Measurements from ENCODE around the gene SUFU. TPM values are rescaled to one million over a fixed set of nuclear protein-coding genes. Genes with fewer than 3 reads are reported as not detected.

SUFU gene
- total RNA-seq, 1 experiment from 2014 or later: 10.6 TPM

DNA sequence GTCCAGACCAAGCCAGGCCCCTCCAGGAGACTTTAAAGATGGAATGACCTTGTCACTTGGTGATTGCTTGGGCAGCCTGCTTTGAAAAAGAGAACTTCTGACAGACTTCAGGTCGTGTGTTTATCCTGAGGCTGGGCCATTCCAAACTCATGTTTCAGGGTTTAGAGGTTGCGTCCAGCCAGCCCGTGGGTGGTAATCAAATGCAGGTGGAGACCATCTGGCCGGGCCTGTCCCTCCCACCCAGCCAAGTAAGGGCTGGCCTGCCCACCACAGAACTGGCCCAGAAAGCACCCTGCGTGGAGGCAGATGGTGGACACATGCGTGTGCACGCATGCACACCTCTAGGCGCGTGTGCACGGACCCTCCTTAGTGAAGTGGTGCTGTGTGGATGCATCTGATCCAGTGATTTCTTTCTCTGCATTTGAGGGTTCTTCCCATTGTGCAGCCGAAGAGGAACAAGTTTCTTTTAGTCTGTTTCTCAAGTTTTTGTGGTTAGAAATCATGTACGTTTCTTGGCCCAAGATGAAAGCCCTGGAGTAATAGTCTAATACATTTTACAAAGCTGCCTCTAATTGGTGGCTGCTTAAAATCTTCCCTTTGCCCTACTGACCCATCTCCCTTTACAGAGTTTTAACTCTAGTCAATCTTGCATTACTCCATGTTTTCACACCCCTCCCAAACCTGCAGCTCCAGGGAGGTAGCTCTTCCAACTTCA lies 43.0 kb downstream of the SUFU start:
- H3K4me3 Mint-ChIP-seq (ENCODE audit: unreplicated experiment): no peak overlapping the region
- DNase-seq: no peak
- no peaks in the 10 kb centered on the region for H3K27me3 ChIP-seq (replicated peaks; ENCODE audit: control insufficient read depth, insufficient read depth, low read length)
- no peaks in the 10 kb centered on the region for H3K4me1 ChIP-seq
- TF ChIP-seq, protein P1, sequence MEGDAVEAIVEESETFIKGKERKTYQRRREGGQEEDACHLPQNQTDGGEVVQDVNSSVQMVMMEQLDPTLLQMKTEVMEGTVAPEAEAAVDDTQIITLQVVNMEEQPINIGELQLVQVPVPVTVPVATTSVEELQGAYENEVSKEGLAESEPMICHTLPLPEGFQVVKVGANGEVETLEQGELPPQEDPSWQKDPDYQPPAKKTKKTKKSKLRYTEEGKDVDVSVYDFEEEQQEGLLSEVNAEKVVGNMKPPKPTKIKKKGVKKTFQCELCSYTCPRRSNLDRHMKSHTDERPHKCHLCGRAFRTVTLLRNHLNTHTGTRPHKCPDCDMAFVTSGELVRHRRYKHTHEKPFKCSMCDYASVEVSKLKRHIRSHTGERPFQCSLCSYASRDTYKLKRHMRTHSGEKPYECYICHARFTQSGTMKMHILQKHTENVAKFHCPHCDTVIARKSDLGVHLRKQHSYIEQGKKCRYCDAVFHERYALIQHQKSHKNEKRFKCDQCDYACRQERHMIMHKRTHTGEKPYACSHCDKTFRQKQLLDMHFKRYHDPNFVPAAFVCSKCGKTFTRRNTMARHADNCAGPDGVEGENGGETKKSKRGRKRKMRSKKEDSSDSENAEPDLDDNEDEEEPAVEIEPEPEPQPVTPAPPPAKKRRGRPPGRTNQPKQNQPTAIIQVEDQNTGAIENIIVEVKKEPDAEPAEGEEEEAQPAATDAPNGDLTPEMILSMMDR (IDR thresholded peaks at IDR 0.05; ENCODE audit: insufficient read depth in 1 of 2, low read depth in 1 of 2, low read length in 1 of 2, severe bottlenecking in 1 of 2, unreplicated experiment in 1 of 2): no peak
- no peaks in the 10 kb centered on the region for H3K27me3 Mint-ChIP-seq (ENCODE audit: insufficient read depth, unreplicated experiment)
- H3K36me3 Mint-ChIP-seq (ENCODE audit: insufficient read depth, unreplicated experiment): peaks cover 10% of the 10 kb centered on the region
- peaks cover 1% of the 10 kb centered on the region; the same call in 1 of the 2 replicates for H3K36me3 ChIP-seq (ENCODE audit: control insufficient read depth, insufficient read depth, low read length)
- no peaks in the 10 kb centered on the region for H3K4me1 Mint-ChIP-seq (ENCODE audit: low read depth, unreplicated experiment)
- intact Hi-C loops (cut with micrococcal nuclease; ENCODE audit: unreplicated experiment): no loop called here
- H3K4me3 ChIP-seq (ENCODE audit: low read depth, low read length): no peak overlapping the region
- no TSS peak for BruUV-seq (replicated peaks)
- H3K9me3 ChIP-seq: no peaks in the 10 kb centered on the region
- CTCF ChIA-PET: interaction anchor here (1.6 kb wide), 1 partner anchor 44 kb away, joined by 4 read pairs; the partner anchor contains the start of gene ACTR1A
- no peaks in the 10 kb centered on the region for H3K9me3 Mint-ChIP-seq (ENCODE audit: unreplicated experiment)
- POLR2A ChIA-PET: no interaction called here
- no peak overlapping the region for H3K27ac Mint-ChIP-seq (ENCODE audit: unreplicated experiment)

DNA sequence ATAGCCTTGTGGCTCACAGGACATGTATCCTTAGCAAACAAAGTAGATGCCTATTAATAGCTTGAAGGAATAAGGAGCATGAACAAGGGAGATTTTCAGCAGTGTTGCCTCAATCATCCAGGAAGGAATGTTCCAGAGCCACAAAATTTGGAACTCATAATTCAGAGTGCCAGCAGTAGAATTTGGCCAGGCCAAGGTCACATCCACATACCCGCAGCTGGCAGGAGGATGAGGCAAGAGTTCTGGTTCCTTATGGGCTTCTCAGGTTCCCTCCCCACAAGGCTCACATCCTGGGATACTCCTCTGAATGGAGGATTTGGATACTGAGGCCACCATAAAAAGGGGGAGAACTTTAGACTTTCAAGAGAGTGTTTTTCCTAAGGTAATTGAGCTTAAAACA lies 45.8 kb downstream of the SUFU start:
- Mint-ChIP-seq H3K4me3 (ENCODE audit: unreplicated experiment) (no peak overlapping the region), H3K27ac (ENCODE audit: unreplicated experiment) (no peak overlapping the region), H3K4me1 (ENCODE audit: low read depth, unreplicated experiment) (no peaks in the 10 kb centered on the region), H3K27me3 (ENCODE audit: insufficient read depth, unreplicated experiment) (no peaks in the 10 kb centered on the region), H3K36me3 (ENCODE audit: insufficient read depth, unreplicated experiment) (peaks cover 4% of the 10 kb centered on the region), H3K9me3 (ENCODE audit: unreplicated experiment) (no peaks in the 10 kb centered on the region)
- Histone ChIP-seq H3K27me3 (replicated peaks; ENCODE audit: control insufficient read depth, insufficient read depth, low read length) (no peaks in the 10 kb centered on the region), H3K4me3 (ENCODE audit: low read depth, low read length) (no peak overlapping the region), H3K36me3 (ENCODE audit: control insufficient read depth, insufficient read depth, low read length) (peaks cover 1% of the 10 kb centered on the region; the same call in 1 of the 2 replicates), H3K4me1 (no peaks in the 10 kb centered on the region), H3K9me3 (no peaks in the 10 kb centered on the region)
- TF ChIP-seq, protein P1 (IDR thresholded peaks at IDR 0.05; ENCODE audit: insufficient read depth in 1 of 2, low read depth in 1 of 2, low read length in 1 of 2, severe bottlenecking in 1 of 2, unreplicated experiment in 1 of 2): no peak
- ChIA-PET POLR2A (no interaction called here), CTCF (no interaction called here)
- BruUV-seq (replicated peaks): no TSS peak
- intact Hi-C loops (cut with micrococcal nuclease; ENCODE audit: unreplicated experiment): no loop called here
- no peak for DNase-seq

DNA sequence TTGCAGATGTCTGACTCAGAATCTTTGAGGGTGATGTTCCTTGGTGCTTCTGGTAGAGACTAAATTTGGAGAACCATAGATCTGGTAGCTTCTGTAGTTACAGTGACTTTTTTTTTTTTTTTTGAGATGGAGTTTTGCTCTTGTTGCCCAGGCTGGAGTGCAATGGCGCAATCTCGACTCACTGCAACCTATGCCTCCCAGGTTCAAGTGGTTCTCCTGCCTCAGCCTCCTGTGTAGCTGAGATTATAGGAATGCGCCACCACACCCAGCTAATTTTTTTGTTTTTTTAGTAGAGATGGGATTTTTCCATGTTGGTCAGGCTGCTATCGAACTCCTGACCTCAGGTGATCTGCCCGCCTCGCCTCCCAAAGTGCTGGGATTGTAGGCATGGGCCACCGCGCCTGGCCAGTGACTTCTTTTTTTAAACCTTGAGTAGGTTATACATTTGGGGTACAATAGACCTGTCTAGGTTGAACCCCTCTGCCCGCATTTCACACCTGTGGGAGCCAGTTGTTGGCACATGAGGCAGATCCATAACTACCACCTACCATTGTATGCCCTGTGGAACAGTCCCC lies 47.0 kb downstream of the SUFU start:
- intact Hi-C loops (cut with micrococcal nuclease; ENCODE audit: unreplicated experiment): no loop called here
- no peaks in the 10 kb centered on the region for H3K4me1 ChIP-seq
- H3K27ac Mint-ChIP-seq (ENCODE audit: unreplicated experiment): no peak overlapping the region
- no TSS peak for BruUV-seq (replicated peaks)
- H3K36me3 ChIP-seq (ENCODE audit: control insufficient read depth, insufficient read depth, low read length): peaks cover 1% of the 10 kb centered on the region; the same call in 1 of the 2 replicates
- POLR2A ChIA-PET: no interaction called here
- CTCF ChIA-PET: interaction anchor here (0.6 to 0.7 kb wide), 2 partner anchors 33 to 48 kb away, joined by 3 to 5 read pairs; no protein-coding TSS in a partner anchor
- no peaks in the 10 kb centered on the region for H3K9me3 Mint-ChIP-seq (ENCODE audit: unreplicated experiment)
- no peak for DNase-seq
- H3K4me3 ChIP-seq (ENCODE audit: low read depth, low read length): no peak overlapping the region
- H3K4me1 Mint-ChIP-seq (ENCODE audit: low read depth, unreplicated experiment): no peaks in the 10 kb centered on the region
- H3K9me3 ChIP-seq: no peaks in the 10 kb centered on the region
- H3K36me3 Mint-ChIP-seq (ENCODE audit: insufficient read depth, unreplicated experiment): peaks cover 4% of the 10 kb centered on the region
- no peaks in the 10 kb centered on the region for H3K27me3 Mint-ChIP-seq (ENCODE audit: insufficient read depth, unreplicated experiment)
- TF ChIP-seq, protein P1 (IDR thresholded peaks at IDR 0.05; ENCODE audit: insufficient read depth in 1 of 2, low read depth in 1 of 2, low read length in 1 of 2, severe bottlenecking in 1 of 2, unreplicated experiment in 1 of 2): no peak
- no peak overlapping the region for H3K4me3 Mint-ChIP-seq (ENCODE audit: unreplicated experiment)
- H3K27me3 ChIP-seq (replicated peaks; ENCODE audit: control insufficient read depth, insufficient read depth, low read length): no peaks in the 10 kb centered on the region
